Measurements from ENCODE around the gene VWC2. TPM values are rescaled to one million over a fixed set of nuclear protein-coding genes. Genes with fewer than 3 reads are reported as not detected.

The VWC2 gene
- total RNA-seq, 1 donor from 2014 or later, result not detected

GRCh38 chr7:49817279-49817678 lies 43.8 kb downstream of the VWC2 start:
- TF ChIP-seq EZH2phosphoT487 (IDR thresholded peaks at IDR 0.05) (no peak), CTCF (IDR thresholded peaks at IDR 0.05) (no peak), EZH2 (IDR thresholded peaks at IDR 0.05) (no peak)
- no peaks in the 10 kb centered on the region for H3K4me1 ChIP-seq
- H4K20me1 ChIP-seq (ENCODE audit: low read depth), result no peaks in the 10 kb centered on the region
- no peaks in the 10 kb centered on the region for H3K9me3 ChIP-seq (ENCODE audit: low read depth)
- H3K36me3 Mint-ChIP-seq, result no peaks in the 10 kb centered on the region
- H3K4me1 Mint-ChIP-seq, result no peaks in the 10 kb centered on the region
- no peak overlapping the region for H2AFZ ChIP-seq (replicated peaks)
- H3K36me3 ChIP-seq, result no peaks in the 10 kb centered on the region
- no peaks in the 10 kb centered on the region for H3F3A ChIP-seq (ENCODE audit: low read depth)
- no peaks in the 10 kb centered on the region for H3K79me2 ChIP-seq (ENCODE audit: low read depth)
- no peak overlapping the region for H3K4me3 Mint-ChIP-seq
- H3K27me3 Mint-ChIP-seq (ENCODE audit: insufficient read depth, low read depth), result peaks cover 2% of the 10 kb centered on the region
- no peaks in the 10 kb centered on the region for H3K9me3 Mint-ChIP-seq
- H3K27ac ChIP-seq, result no peak overlapping the region
- no peaks in the 10 kb centered on the region for H3K27me3 ChIP-seq
- no peak for DNase-seq (ENCODE audit: low spot score)
- H3K4me3 ChIP-seq, result no peak overlapping the region
- H3K27ac Mint-ChIP-seq, result no peak overlapping the region
- no peak overlapping the region for H3K9ac ChIP-seq
- H3K4me2 ChIP-seq, result no peak overlapping the region

- Histone ChIP-seq H3K9me3 (ENCODE audit: low read depth) (no peaks in the 10 kb centered on the region), H4K20me1 (ENCODE audit: low read depth) (no peaks in the 10 kb centered on the region), H3K36me3 (no peaks in the 10 kb centered on the region), H3K27me3 (no peaks in the 10 kb centered on the region), H3F3A (ENCODE audit: low read depth) (no peaks in the 10 kb centered on the region), H3K4me3 (no peak overlapping the region), H3K27ac (no peak overlapping the region), H3K4me1 (no peaks in the 10 kb centered on the region), H3K4me2 (no peak overlapping the region), H3K79me2 (ENCODE audit: low read depth) (no peaks in the 10 kb centered on the region), H3K9ac (no peak overlapping the region), H2AFZ (replicated peaks) (no peak overlapping the region)
- H3K4me3 Mint-ChIP-seq, result no peak overlapping the region
- no peaks in the 10 kb centered on the region for H3K36me3 Mint-ChIP-seq
- TF ChIP-seq EZH2phosphoT487 (IDR thresholded peaks at IDR 0.05), result no peak
- no peak for TF ChIP-seq CTCF (IDR thresholded peaks at IDR 0.05)
- no peak for TF ChIP-seq EZH2 (IDR thresholded peaks at IDR 0.05)
- H3K9me3 Mint-ChIP-seq, result no peaks in the 10 kb centered on the region
- no peak overlapping the region for H3K27ac Mint-ChIP-seq
- no peaks in the 10 kb centered on the region for H3K4me1 Mint-ChIP-seq
- H3K27me3 Mint-ChIP-seq (ENCODE audit: insufficient read depth, low read depth), result peaks cover 2% of the 10 kb centered on the region
- DNase-seq (ENCODE audit: low spot score), result no peak
Observed at GRCh38 chr7:49821181-49821580, 47.7 kb downstream of the VWC2 start.

DNA sequence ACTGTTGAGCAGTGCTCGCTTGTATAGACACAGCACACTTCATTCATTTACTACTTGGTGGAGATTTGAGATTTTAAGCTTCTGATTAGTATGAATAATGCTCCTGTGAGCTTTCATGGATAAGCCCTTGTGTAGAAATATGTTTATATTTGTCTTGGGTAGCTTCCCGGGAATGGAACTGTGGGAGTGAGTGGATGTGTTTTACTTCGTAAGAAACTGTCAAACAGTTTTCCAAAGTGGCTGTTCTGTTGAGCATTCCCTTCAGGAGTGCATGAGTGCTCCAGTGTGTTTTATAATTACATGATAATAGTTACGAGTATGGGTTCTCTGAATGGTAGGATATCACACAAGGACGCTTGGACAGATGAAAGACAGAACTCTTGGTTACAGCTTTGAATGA lies 49.4 kb downstream of the VWC2 start:
- Histone ChIP-seq H3K36me3 (no peaks in the 10 kb centered on the region), H4K20me1 (ENCODE audit: low read depth) (no peaks in the 10 kb centered on the region), H3K27me3 (no peaks in the 10 kb centered on the region), H3K4me1 (no peaks in the 10 kb centered on the region), H3K79me2 (ENCODE audit: low read depth) (no peaks in the 10 kb centered on the region), H2AFZ (replicated peaks) (no peak overlapping the region), H3K4me3 (no peak overlapping the region), H3F3A (ENCODE audit: low read depth) (no peaks in the 10 kb centered on the region), H3K9ac (no peak overlapping the region), H3K4me2 (no peak overlapping the region), H3K27ac (no peak overlapping the region), H3K9me3 (ENCODE audit: low read depth) (no peaks in the 10 kb centered on the region)
- H3K36me3 Mint-ChIP-seq, result no peaks in the 10 kb centered on the region
- no peak overlapping the region for H3K27ac Mint-ChIP-seq
- TF ChIP-seq EZH2phosphoT487 (IDR thresholded peaks at IDR 0.05) (no peak), EZH2 (IDR thresholded peaks at IDR 0.05) (no peak), CTCF (IDR thresholded peaks at IDR 0.05) (no peak)
- no peaks in the 10 kb centered on the region for H3K4me1 Mint-ChIP-seq
- no peak overlapping the region for H3K4me3 Mint-ChIP-seq
- no peak for DNase-seq (ENCODE audit: low spot score)
- no peaks in the 10 kb centered on the region for H3K9me3 Mint-ChIP-seq
- no peaks in the 10 kb centered on the region for H3K27me3 Mint-ChIP-seq (ENCODE audit: insufficient read depth, low read depth)

Measured in neural progenitor cell (in vitro differentiated cells).